ENCODE results near the gene KRT77. TPM values are rescaled to one million over a fixed set of nuclear protein-coding genes. Genes with fewer than 3 reads are reported as not detected.

KRT77 gene
- total and polyA plus RNA-seq, 10 of the 15 experiments (the other 5 are each of a cell fraction or from before 2014, with no cell fraction given), result not detected

GRCh38 chr12:52729147-52729546 is 25.8 kb upstream of the KRT77 start:
- POLR2A ChIA-PET, result no interaction called here
- H3K9me3 ChIP-seq (replicated peaks; ENCODE audit: control insufficient read depth, insufficient read depth, low read length), result no peaks in the 10 kb centered on the region
- FAIRE-seq (no peak), ATAC-seq (no peak), DNase-seq (ENCODE audit: low read depth, low spot score) (no peak)
- 12% methylated on average over 10 of the region's 10 CpGs for WGBS (ENCODE audit: insufficient coverage, insufficient replicate concordance, low lambda C conversion rate, missing lambda C conversion rate)
- H3K79me2 ChIP-seq (ENCODE audit: control insufficient read depth, insufficient read depth, low read length), result no peaks in the 10 kb centered on the region
- no peak overlapping the region for H3K9ac ChIP-seq (ENCODE audit: control insufficient read depth, insufficient read depth, low read length)
- RAD21 ChIA-PET (ENCODE audit: unreplicated experiment), result no interaction called here
- intact Hi-C loops (cut with micrococcal nuclease; ENCODE audit: unreplicated experiment), result no loop called here
- no TSS peak for BruUV-seq (replicated peaks)
- H3K27ac ChIP-seq (ENCODE audit: control insufficient read depth, insufficient read depth), result no peak overlapping the region
- no peak overlapping the region for H3K4me3 ChIP-seq
- H3K36me3 ChIP-seq (ENCODE audit: control insufficient read depth in 2 of 2, insufficient read depth in 2 of 2, low read length in 1 of 2), result no peaks in the 10 kb centered on the region
- no peak overlapping the region for H3K4me2 ChIP-seq (ENCODE audit: control insufficient read depth, insufficient read depth)
- CTCF ChIA-PET, result interaction anchor here (0.7 kb wide), 1 partner anchor 554 kb away, joined by 3 read pairs; no protein-coding TSS in a partner anchor
- SMC1A ChIA-PET (ENCODE audit: uncharacterized antibody, unreplicated experiment), result no interaction called here
- H3K27me3 ChIP-seq (replicated peaks in 1 of 2; ENCODE audit: control insufficient read depth in 2 of 2, insufficient read depth in 2 of 2, low read length in 1 of 2), result peaks cover 2 to 3% of the 10 kb centered on the region in 2 experiments; a peak in 2 of 4 replicates
- in situ Hi-C loops (cut with MboI), result no loop called here
- no peak overlapping the region for H2AFZ ChIP-seq (ENCODE audit: control insufficient read depth, low read depth, low read length)
- TF ChIP-seq TCF7 (IDR thresholded peaks at IDR 0.05; ENCODE audit: borderline replicate concordance) (no peak), SMAD5 (IDR thresholded peaks at IDR 0.05; ENCODE audit: low read depth) (no peak), CHD1 (IDR thresholded peaks at IDR 0.05; ENCODE audit: low read depth, low read length) (no peak), HDAC6 (IDR thresholded peaks at IDR 0.05; ENCODE audit: unreplicated experiment) (no peak), EZH2 (IDR thresholded peaks at IDR 0.05; ENCODE audit: borderline replicate concordance, control insufficient read depth, low read depth, low read length) (no peak), ZBED1 (IDR thresholded peaks at IDR 0.05; ENCODE audit: borderline replicate concordance) (no peak), PML (IDR thresholded peaks at IDR 0.05; ENCODE audit: low read length) (no peak), BMI1 (IDR thresholded peaks at IDR 0.05; ENCODE audit: borderline replicate concordance) (no peak), POLR2A (IDR thresholded peaks at IDR 0.05; ENCODE audit: low read depth, low read length) (no peak), BHLHE40 (IDR thresholded peaks at IDR 0.05; ENCODE audit: borderline replicate concordance in 1 of 2, low read depth in 2 of 2, low read length in 1 of 2) (no peak), RELB (IDR thresholded peaks at IDR 0.05; ENCODE audit: low read depth) (no peak), MXI1 (IDR thresholded peaks at IDR 0.05; ENCODE audit: low read depth, low read length) (no peak), KAT2A (conservative IDR thresholded peaks at IDR 0.05; ENCODE audit: control insufficient read depth, low read depth, low read length) (no peak), RCOR1 (conservative IDR thresholded peaks at IDR 0.05; ENCODE audit: low read depth, low read length) (no peak)
- H4K20me1 ChIP-seq (ENCODE audit: control insufficient read depth, insufficient read depth), result no peaks in the 10 kb centered on the region
- no peaks in the 10 kb centered on the region for H3K4me1 ChIP-seq (ENCODE audit: control insufficient read depth, insufficient read depth, low read length)

All from GM12878 (cell line).